IMR-90 (cell line): ENCODE measurements around the gene GLP2R. TPM values are rescaled to one million over a fixed set of nuclear protein-coding genes. Genes with fewer than 3 reads are reported as not detected.

ENCODE experiments used
- ATAC-seq: fragments of 200-7000 bp; cut with Tn5 transposase; 2 replicates; pipeline ENCODE4 v1.9.1; 2020; ENCODE audit warnings: low read depth, mild to moderate bottlenecking, moderate library complexity
- BruUV-seq: library from RNA; stranded (reverse); fragments of 400-500 nt; replicated peaks from 2 replicates; lab custom pipeline; 2021; lab: Mats Ljungman, UMichigan
- CTCF ChIA-PET: fragments of 300-600 bp; formaldehyde crosslinking; extraction: SDS; loops from one replicate; lab custom pipeline; 2021; ENCODE audit warnings: antibody characterized with exemption; lab: Yijun Ruan, JAX
- POLR2A ChIA-PET: fragments of 300-600 bp; sonication (Branson Sonifier 250); formaldehyde crosslinking; loops from one replicate; lab custom pipeline; 2022; ENCODE audit warnings: antibody characterized with exemption; ENCODE audit not compliant: unreplicated experiment; lab: Charles Lee
- DNase-seq: peaks from one replicate; pipeline ENCODE4 v3.0.0; 2013
- H2AFZ ChIP-seq: replicated peaks from 2 replicates; pipeline ENCODE3; 2013; ENCODE audit warnings: low read length, mild to moderate bottlenecking; ENCODE audit not compliant: poor library complexity
- H2AK5ac ChIP-seq: 2 replicates; pipeline ENCODE4 v1.6.1; 2013; ENCODE audit warnings: low read depth, low read length, inconsistent platforms
- H2AK9ac ChIP-seq: replicated peaks from 2 replicates; pipeline ENCODE3; 2013; ENCODE audit warnings: mild to moderate bottlenecking, low read depth, low read length, moderate library complexity; ENCODE audit not compliant: poor library complexity
- H2BK120ac ChIP-seq: 2 replicates; pipeline ENCODE4 v1.6.1; 2013; ENCODE audit warnings: low read depth, low read length, inconsistent platforms
- H2BK15ac ChIP-seq: 3 replicates; pipeline ENCODE4 v1.6.1; 2013; ENCODE audit warnings: low read depth, low read length, inconsistent platforms
- H2BK20ac ChIP-seq: 2 replicates; pipeline ENCODE4 v1.6.1; 2013; ENCODE audit warnings: low read depth, mild to moderate bottlenecking, inconsistent platforms, low read length, moderate library complexity
- H2BK5ac ChIP-seq: 2 replicates; pipeline ENCODE4 v1.6.1; 2013; ENCODE audit warnings: mild to moderate bottlenecking, low read depth, low read length, inconsistent platforms; ENCODE audit not compliant: poor library complexity, severe bottlenecking
- H3K14ac ChIP-seq: replicated peaks from 2 replicates; pipeline ENCODE4 v1.6.1; 2013; ENCODE audit warnings: low read depth, low read length, inconsistent platforms
- H3K18ac ChIP-seq: 2 replicates; pipeline ENCODE4 v1.6.1; 2013; ENCODE audit warnings: low read depth, low read length, control low read depth
- H3K23ac ChIP-seq: 2 replicates; pipeline ENCODE4 v1.6.1; 2013; ENCODE audit warnings: low read depth, low read length, inconsistent platforms
- H3K27ac ChIP-seq: 2 replicates; pipeline ENCODE4 v1.5.1; 2013; ENCODE audit warnings: mild to moderate bottlenecking, control low read depth, low read length; ENCODE audit not compliant: insufficient read depth
- H3K27me3 ChIP-seq: 2 replicates; pipeline ENCODE4 v1.6.1; 2013; ENCODE audit warnings: low read length; ENCODE audit not compliant: control insufficient read depth, insufficient read depth
- H3K36me3 ChIP-seq: 2 replicates; pipeline ENCODE4 v1.6.1; 2013; ENCODE audit warnings: low read length, mixed read lengths; ENCODE audit not compliant: control insufficient read depth, insufficient read depth
- H3K4ac ChIP-seq: 2 replicates; pipeline ENCODE4 v1.6.1; 2013; ENCODE audit warnings: low read depth, low read length, inconsistent platforms
- H3K4me1 ChIP-seq: 2 replicates; pipeline ENCODE4 v1.6.1; 2013; ENCODE audit warnings: low read length, mixed read lengths; ENCODE audit not compliant: control insufficient read depth, insufficient read depth
- H3K4me2 ChIP-seq: 2 replicates; pipeline ENCODE4 v1.6.1; 2013; ENCODE audit warnings: low read depth, mild to moderate bottlenecking, control low read depth, low read length, moderate library complexity
- H3K4me3 ChIP-seq: 2 replicates; pipeline ENCODE4 v1.5.1; 2013; ENCODE audit warnings: low read depth, mild to moderate bottlenecking, control low read depth, low read length, moderate library complexity; ENCODE audit not compliant: insufficient read depth
- H3K56ac ChIP-seq: 2 replicates; pipeline ENCODE4 v1.6.1; 2013; ENCODE audit warnings: low read length, inconsistent platforms; ENCODE audit not compliant: insufficient read depth; ENCODE audit errors: extremely low read depth
- H3K79me1 ChIP-seq, 2 experiments: 2 replicates each; pipeline ENCODE4 v1.6.1; 2013; ENCODE audit warnings: low read length in 2 of 2, inconsistent platforms in 1 of 2, low read depth in 1 of 2
- H3K9ac ChIP-seq: 2 replicates; pipeline ENCODE4 v1.6.1; 2013; ENCODE audit warnings: low read depth, low read length, control low read depth
- H3K9me1 ChIP-seq: 2 replicates; pipeline ENCODE4 v1.6.1; 2013; ENCODE audit warnings: low read length, inconsistent platforms; ENCODE audit not compliant: insufficient read depth
- H3K9me3 ChIP-seq: 2 replicates; pipeline ENCODE4 v1.6.1; 2013; ENCODE audit warnings: low read length; ENCODE audit not compliant: control insufficient read depth, insufficient read depth
- H4K20me1 ChIP-seq: 2 replicates; pipeline ENCODE4 v1.6.1; 2013; ENCODE audit warnings: low read length, inconsistent platforms; ENCODE audit not compliant: insufficient read depth
- H4K5ac ChIP-seq: 2 replicates; pipeline ENCODE4 v1.6.1; 2013; ENCODE audit warnings: mild to moderate bottlenecking, low read depth, low read length, control low read depth
- H4K8ac ChIP-seq, 2 experiments: 2 replicates each; pipeline ENCODE4 v1.6.1; 2013; ENCODE audit warnings: low read depth in 2 of 2, low read length in 2 of 2, control low read depth in 1 of 2, inconsistent platforms in 1 of 2
- H4K91ac ChIP-seq: 2 replicates; pipeline ENCODE4 v1.6.1; 2013; ENCODE audit warnings: low read depth, low read length, inconsistent platforms; ENCODE audit not compliant: insufficient read depth
- CEBPB ChIP-seq: IDR thresholded peaks from 2 replicates; pipeline ENCODE4 v1.6.1; 2012; ENCODE audit warnings: low read depth, low read length, improper control_type of control experiment
- CHD1 ChIP-seq: IDR thresholded peaks from 2 replicates; pipeline ENCODE4 v1.6.1; 2012; ENCODE audit warnings: low read depth, low read length, improper control_type of control experiment
- FOS ChIP-seq: fragments of 150-350 bp; IDR thresholded peaks from 2 replicates; pipeline ENCODE4 v1.6.1; 2016; ENCODE audit warnings: low read depth, low read length
- MAFK ChIP-seq: IDR thresholded peaks from 2 replicates; pipeline ENCODE4 v1.6.1; 2012; ENCODE audit warnings: low read depth, low read length, improper control_type of control experiment
- MXI1 ChIP-seq: IDR thresholded peaks from 2 replicates; pipeline ENCODE4 v1.6.1; 2012; ENCODE audit warnings: low read depth, mild to moderate bottlenecking, low read length, moderate library complexity, borderline replicate concordance
- NFE2L2 ChIP-seq: fragments of 150-350 bp; IDR thresholded peaks from 2 replicates; pipeline ENCODE4 v1.6.1; 2016; ENCODE audit warnings: low read depth, mild to moderate bottlenecking, low read length
- POLR2A ChIP-seq: IDR thresholded peaks from 2 replicates; pipeline ENCODE4 v1.6.1; 2012; ENCODE audit warnings: mild to moderate bottlenecking, low read depth, low read length
- RAD21 ChIP-seq: IDR thresholded peaks from 2 replicates; pipeline ENCODE4 v1.6.1; 2012; ENCODE audit warnings: low read length, improper control_type of control experiment
- RCOR1 ChIP-seq: IDR thresholded peaks from 2 replicates; pipeline ENCODE4 v1.6.1; 2012; ENCODE audit warnings: mild to moderate bottlenecking, low read length, improper control_type of control experiment; ENCODE audit not compliant: insufficient replicate concordance
- RFX5 ChIP-seq: IDR thresholded peaks from 2 replicates; pipeline ENCODE4 v1.8.0; 2012; ENCODE audit warnings: low read depth, mild to moderate bottlenecking, low read length, moderate library complexity
- SMC3 ChIP-seq: fragments of 150-350 bp; IDR thresholded peaks from 2 replicates; pipeline ENCODE4 v1.6.1; 2016; ENCODE audit warnings: low read depth, mild to moderate bottlenecking, antibody characterized with exemption, low read length, moderate library complexity
- WGBS, 2 experiments: methylation state at CpG; one replicate each; pipeline versions ENCODE4 v1.1.5 to v1.1.7; 2013; ENCODE audit warnings: missing lambda C conversion rate in 2 of 2; ENCODE audit not compliant: insufficient read length in 1 of 2; ENCODE audit errors: extremely low coverage in 2 of 2; 5-methylcytosine and 5-hydroxymethylcytosine counted together
- dilution Hi-C: fragments of 300-500 bp; cut with HindIII; formaldehyde crosslinking; loops from one replicate; pipeline ENCODE4 v1.14.3; 2018; ENCODE audit warnings: low sequenced_read_pairs; ENCODE audit not compliant: unreplicated experiment
- in situ Hi-C: fragments of 300-500 bp; cut with MboI; formaldehyde crosslinking; loops from 3 replicates; pipeline ENCODE4 v1.14.3; 2019; ENCODE audit warnings: low sequenced_read_pairs, inconsistent platforms, mixed read lengths
- intact Hi-C: fragments of 100-400 bp; cut with micrococcal nuclease; formaldehyde crosslinking; loops from 2 replicates; pipeline ENCODE4 v1.10.0; 2022
- polyA plus RNA-seq, 3 experiments: library from polyadenylated mRNA; depleted of rRNA; stranded (reverse); fragments of >200 nt; gene quantifications; 2 replicates each; pipeline ENCODE4 v1.2.3, GENCODE V29; 2012; ENCODE audit warnings: low replicate concordance in 1 of 3
- total RNA-seq: library from RNA; depleted of rRNA; stranded (reverse); fragments of >200 nt; gene quantifications from 2 replicates; pipeline ENCODE4 v1.2.3, GENCODE V29; 2012
- TF ChIP-seq, protein P1 (sequence below): fragments of 150-350 bp; IDR thresholded peaks from 2 replicates; pipeline ENCODE4 v1.6.1; 2016; ENCODE audit warnings: low read depth, mild to moderate bottlenecking, low read length, moderate library complexity, borderline replicate concordance
- TF ChIP-seq, protein P2 (sequence below): fragments of 150-350 bp; IDR thresholded peaks from 2 replicates; pipeline ENCODE4 v1.6.1; 2017; ENCODE audit warnings: mild to moderate bottlenecking, antibody characterized with exemption, low read length, low read depth

Gene GLP2R
- total and polyA plus RNA-seq, 2 of the 4 experiments (the other 2 are of a cell fraction): 0.07 TPM; not detected in 1

DNA sequence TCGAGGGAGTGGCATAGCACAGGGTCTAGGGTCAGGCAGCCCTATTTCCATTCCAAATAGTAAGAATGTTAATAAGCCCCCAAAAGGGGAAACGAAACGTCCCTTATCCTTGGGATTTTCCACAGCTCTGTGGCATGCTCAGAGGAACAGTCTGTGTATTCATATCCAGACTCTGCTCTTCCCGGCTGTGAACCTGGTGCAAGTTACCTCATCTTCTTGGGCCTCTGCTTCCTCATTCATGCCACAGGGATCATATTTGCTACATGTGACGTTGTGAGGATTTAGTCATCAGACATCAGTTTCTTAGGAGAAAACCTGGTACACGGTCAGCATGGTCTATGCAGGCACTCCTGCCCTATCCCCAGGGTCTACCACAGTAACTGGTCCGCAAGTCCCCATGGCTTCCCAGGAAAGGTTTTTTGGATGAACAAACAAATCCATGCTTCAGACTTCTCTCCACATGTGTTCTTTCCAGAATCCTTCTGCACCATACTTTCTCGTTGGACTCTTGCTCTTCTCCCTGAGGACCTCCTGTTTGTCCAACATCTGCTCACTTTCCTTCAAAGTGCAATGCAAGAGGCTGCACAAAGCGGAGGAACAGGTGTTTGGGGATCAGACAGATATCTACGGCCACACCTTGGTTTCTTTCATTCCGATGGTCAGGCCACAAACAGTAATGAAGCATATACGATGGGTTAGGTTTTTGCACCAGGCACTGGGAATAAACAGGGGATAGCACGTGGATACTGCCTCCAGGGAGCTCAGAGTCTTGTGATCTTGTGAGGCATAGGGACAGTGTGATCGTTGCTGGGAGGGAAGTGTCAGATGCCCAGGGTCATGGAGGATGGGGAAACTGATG, 17.7 kb downstream of the GLP2R start:
- DNase-seq: peak; percentile 24
- Histone ChIP-seq H3K27ac (no peak overlapping the region), H3K9me1 (peaks cover 4% of the 10 kb centered on the region; the same call in 1 of the 2 replicates), H2BK20ac (no peak overlapping the region), H2AK5ac (peak overlapping the region; percentile 50; the same call in 1 of the 2 replicates), H3K14ac (peak overlapping the region; percentile 8; the same call in 1 of the 2 replicates), H3K27me3 (no peaks in the 10 kb centered on the region), H3K4me3 (no peak overlapping the region), H3K4ac (peak overlapping the region; percentile 65; the same call in 1 of the 2 replicates), H3K9me3 (no peaks in the 10 kb centered on the region), H2BK15ac (peak overlapping the region; percentile 43; the same call in 1 of the 3 replicates), H3K18ac (0 out of 2 replicates have a peak overlapping the region, but pooled peaks have one; percentile 4), H3K4me1 (peaks cover 7% of the 10 kb centered on the region), H4K91ac (peak overlapping the region; percentile 43; the same call in 1 of the 2 replicates), H3K56ac (peak overlapping the region; percentile 17; the same call in 1 of the 2 replicates), H3K79me1 (no peaks in the 10 kb centered on the region), H4K20me1 (no peaks in the 10 kb centered on the region), H2BK5ac (no peak overlapping the region), H3K23ac (no peak overlapping the region), H4K5ac (0 out of 2 replicates have a peak overlapping the region, but pooled peaks have one; percentile 2), H4K8ac (peak overlapping the region in 1 of 2 experiments; percentile 48; a peak in 1 of 4 replicates), H2BK120ac (peak overlapping the region; percentile 81), H3K9ac (no peak overlapping the region), H3K36me3 (no peaks in the 10 kb centered on the region), H3K4me2 (no peak overlapping the region), H2AK9ac (no peak overlapping the region), H2AFZ (no peak overlapping the region)
- ATAC-seq: no peak
- BruUV-seq: no TSS peak
- 84% methylated on average over 8 of the region's 14 CpGs; no CpG with 5 or more reads in 1 of the 2 experiments for WGBS, 2 experiments
- in situ Hi-C loops: no loop called here
- POLR2A ChIA-PET: no interaction called here
- dilution Hi-C loops: no loop called here
- intact Hi-C loops: loop anchor here (5.0 kb wide), 1 partner anchor 59 kb away; no protein-coding TSS in a partner anchor
- CTCF ChIA-PET: interaction anchor here (2.1 kb wide), 1 partner anchor 47 kb away, joined by 6 read pairs; no protein-coding TSS in a partner anchor
- TF ChIP-seq CEBPB (no peak), CHD1 (no peak), RFX5 (no peak), POLR2A (no peak), SMC3 (no peak), NFE2L2 (no peak), MXI1 (no peak), RCOR1 (no peak), RAD21 (no peak), FOS (no peak), MAFK (no peak)
- TF ChIP-seq, protein P1, sequence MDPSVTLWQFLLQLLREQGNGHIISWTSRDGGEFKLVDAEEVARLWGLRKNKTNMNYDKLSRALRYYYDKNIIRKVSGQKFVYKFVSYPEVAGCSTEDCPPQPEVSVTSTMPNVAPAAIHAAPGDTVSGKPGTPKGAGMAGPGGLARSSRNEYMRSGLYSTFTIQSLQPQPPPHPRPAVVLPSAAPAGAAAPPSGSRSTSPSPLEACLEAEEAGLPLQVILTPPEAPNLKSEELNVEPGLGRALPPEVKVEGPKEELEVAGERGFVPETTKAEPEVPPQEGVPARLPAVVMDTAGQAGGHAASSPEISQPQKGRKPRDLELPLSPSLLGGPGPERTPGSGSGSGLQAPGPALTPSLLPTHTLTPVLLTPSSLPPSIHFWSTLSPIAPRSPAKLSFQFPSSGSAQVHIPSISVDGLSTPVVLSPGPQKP: no peak
- TF ChIP-seq, protein P2, sequence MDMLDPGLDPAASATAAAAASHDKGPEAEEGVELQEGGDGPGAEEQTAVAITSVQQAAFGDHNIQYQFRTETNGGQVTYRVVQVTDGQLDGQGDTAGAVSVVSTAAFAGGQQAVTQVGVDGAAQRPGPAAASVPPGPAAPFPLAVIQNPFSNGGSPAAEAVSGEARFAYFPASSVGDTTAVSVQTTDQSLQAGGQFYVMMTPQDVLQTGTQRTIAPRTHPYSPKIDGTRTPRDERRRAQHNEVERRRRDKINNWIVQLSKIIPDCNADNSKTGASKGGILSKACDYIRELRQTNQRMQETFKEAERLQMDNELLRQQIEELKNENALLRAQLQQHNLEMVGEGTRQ: no peak
